H1 (cell line): ENCODE data around the gene SH3GL1. TPM values are rescaled to one million over a fixed set of nuclear protein-coding genes. Genes with fewer than 3 reads are reported as not detected.

Experiments used
- CTCF ChIA-PET: fragments of 300-600 bp; sonication (Branson Sonifier 250); formaldehyde crosslinking; loops from one replicate; lab custom pipeline; 2021; ENCODE audit not compliant: partially characterized antibody; lab: Charles Lee
- POLR2A ChIA-PET: fragments of 300-600 bp; sonication (Branson Sonifier 250); formaldehyde crosslinking; loops from one replicate; lab custom pipeline; 2021; ENCODE audit warnings: inconsistent platforms; ENCODE audit not compliant: partially characterized antibody; lab: Charles Lee
- DNase-seq, 2 experiments: peaks; one replicate each; pipeline versions ENCODE4 v3.0.0 to v3.0.0-alpha.2; 2010 to 2022; ENCODE audit warnings: low spot score in 2 of 2, low read depth in 1 of 2, mixed read lengths in 1 of 2
- FAIRE-seq: peaks from 2 replicates; lab custom pipeline; 2011; peaks lifted over from hg19 to GRCh38; lab: Jason Lieb, UNC
- H2AFZ ChIP-seq: 2 replicates; pipeline ENCODE4 v1.8.1; 2012; ENCODE audit warnings: low read length, inconsistent platforms
- H2AK5ac ChIP-seq: 2 replicates; pipeline ENCODE4 v1.6.1; 2013; ENCODE audit warnings: low read depth, low read length
- H2BK120ac ChIP-seq: replicated peaks from 2 replicates; pipeline ENCODE3; 2013; ENCODE audit warnings: low read depth, low read length, inconsistent platforms
- H2BK12ac ChIP-seq: 2 replicates; pipeline ENCODE4 v1.6.1; 2013; ENCODE audit warnings: low read depth, low read length
- H2BK15ac ChIP-seq: 2 replicates; pipeline ENCODE4 v1.6.1; 2013; ENCODE audit warnings: low read length
- H2BK20ac ChIP-seq: 2 replicates; pipeline ENCODE4 v1.6.1; 2013; ENCODE audit warnings: low read length
- H2BK5ac ChIP-seq: 2 replicates; pipeline ENCODE4 v1.6.1; 2013; ENCODE audit warnings: low read depth, low read length
- H3K14ac ChIP-seq: 2 replicates; pipeline ENCODE4 v1.6.1; 2013; ENCODE audit warnings: inconsistent platforms; ENCODE audit not compliant: insufficient read length
- H3K18ac ChIP-seq: 2 replicates; pipeline ENCODE4 v1.6.1; 2013; ENCODE audit warnings: low read length; ENCODE audit errors: extremely low read depth
- H3K23ac ChIP-seq: 2 replicates; pipeline ENCODE4 v1.6.1; 2013; ENCODE audit warnings: inconsistent platforms; ENCODE audit not compliant: insufficient read length
- H3K23me2 ChIP-seq: 2 replicates; pipeline ENCODE4 v1.6.1; 2013; ENCODE audit warnings: low read depth, low read length
- H3K27ac ChIP-seq: 2 replicates; pipeline ENCODE4 v1.6.1; 2011; ENCODE audit warnings: low read depth, low read length, inconsistent platforms
- H3K27me3 ChIP-seq, 4 experiments: replicated peaks in 1 of 4; 1 replicate in 1 of 4; 2 replicates in 3 of 4; pipeline versions ENCODE4 v1.6.1 to v1.8.1; 2011 to 2013; ENCODE audit warnings: low read length in 3 of 4, mild to moderate bottlenecking in 3 of 4, inconsistent platforms in 2 of 4, mixed read lengths in 2 of 4, moderate library complexity in 1 of 4; ENCODE audit not compliant: control insufficient read depth in 3 of 4, insufficient read depth in 3 of 4; ENCODE audit errors: extremely low read depth in 1 of 4
- H3K36me3 ChIP-seq, 4 experiments: 2 replicates each; pipeline versions ENCODE4 v1.6.1 to v1.8.1; 2011 to 2013; ENCODE audit warnings: mild to moderate bottlenecking in 4 of 4, low read length in 3 of 4, moderate library complexity in 2 of 4, control low read depth in 1 of 4, inconsistent platforms in 1 of 4; ENCODE audit not compliant: insufficient read depth in 4 of 4, control insufficient read depth in 2 of 4
- H3K4ac ChIP-seq: replicated peaks from 2 replicates; pipeline ENCODE3; 2013; ENCODE audit warnings: low read length, low read depth, mixed read lengths, inconsistent platforms; ENCODE audit not compliant: insufficient read length
- H3K4me1 ChIP-seq, 4 experiments: replicated peaks in 1 of 4; 1 replicate in 1 of 4; 2 replicates in 3 of 4; pipeline versions ENCODE4 v1.6.1 to v1.8.1; 2011 to 2013; ENCODE audit warnings: low read length in 3 of 4, inconsistent platforms in 2 of 4, mixed read lengths in 1 of 4; ENCODE audit not compliant: insufficient read depth in 4 of 4, control insufficient read depth in 3 of 4
- H3K4me2 ChIP-seq, 2 experiments: 2 replicates each; pipeline versions ENCODE4 v1.6.1 to v1.8.1; 2011 to 2013; ENCODE audit warnings: low read depth in 2 of 2, low read length in 2 of 2, control low read depth in 1 of 2, inconsistent platforms in 1 of 2, mild to moderate bottlenecking in 1 of 2; ENCODE audit not compliant: insufficient read depth in 1 of 2
- H3K4me3 ChIP-seq, 4 experiments: fragments of 200-600, 300-600 bp in 1 of 4; sonication (generic), shearing (Covaris generic), sonication (Bioruptor Twin) in 1 of 4; 2 replicates each; pipeline versions ENCODE4 v1.5.1 to v1.8.1; 2011 to 2016; ENCODE audit warnings: low read length in 4 of 4, low read depth in 3 of 4, control low read depth in 2 of 4, inconsistent platforms in 2 of 4, mild to moderate bottlenecking in 2 of 4, mixed read lengths in 1 of 4, moderate library complexity in 1 of 4; ENCODE audit not compliant: insufficient read depth in 2 of 4; ENCODE audit errors: extremely low read depth in 1 of 4
- H3K56ac ChIP-seq: replicated peaks from 2 replicates; pipeline ENCODE3; 2013; ENCODE audit warnings: low read depth, mild to moderate bottlenecking, mixed read lengths, low read length, inconsistent platforms; ENCODE audit not compliant: insufficient read length
- H3K79me1 ChIP-seq: 2 replicates; pipeline ENCODE4 v1.6.1; 2013; ENCODE audit warnings: low read depth, low read length, control low read depth
- H3K79me2 ChIP-seq, 2 experiments: 2 replicates each; pipeline versions ENCODE4 v1.6.1 to v1.8.1; 2012 to 2013; ENCODE audit warnings: low read length in 2 of 2, mild to moderate bottlenecking in 2 of 2, inconsistent platforms in 1 of 2; ENCODE audit not compliant: insufficient read depth in 2 of 2, control insufficient read depth in 1 of 2
- H3K9ac ChIP-seq, 4 experiments: replicated peaks in 1 of 4; 1 replicate in 1 of 4; 2 replicates in 3 of 4; pipeline versions ENCODE4 v1.6.1 to v1.8.1; 2011 to 2013; ENCODE audit warnings: low read depth in 3 of 4, low read length in 3 of 4, control low read depth in 2 of 4, mild to moderate bottlenecking in 2 of 4, moderate library complexity in 2 of 4, inconsistent platforms in 1 of 4; ENCODE audit errors: extremely low read depth in 1 of 4
- H3K9me3 ChIP-seq, 2 experiments: 2 replicates each; pipeline versions ENCODE4 v1.6.1 to v1.8.1; 2012 to 2013; ENCODE audit warnings: mild to moderate bottlenecking in 2 of 2, moderate library complexity in 2 of 2, control low read depth in 1 of 2, inconsistent platforms in 1 of 2, low read depth in 1 of 2, low read length in 1 of 2, mixed read lengths in 1 of 2; ENCODE audit not compliant: insufficient read depth in 2 of 2
- H4K20me1 ChIP-seq, 2 experiments: replicated peaks in 1 of 2; 2 replicates each; pipeline versions ENCODE3 to v1.8.1; 2011 to 2013; ENCODE audit warnings: inconsistent platforms in 2 of 2, low read length in 2 of 2, mild to moderate bottlenecking in 1 of 2; ENCODE audit not compliant: insufficient read depth in 2 of 2, control insufficient read depth in 1 of 2
- H4K5ac ChIP-seq: 2 replicates; pipeline ENCODE4 v1.6.1; 2013; ENCODE audit warnings: low read length, low read depth, mixed read lengths, inconsistent platforms; ENCODE audit not compliant: insufficient read length
- H4K8ac ChIP-seq: 2 replicates; pipeline ENCODE4 v1.8.0; 2013; ENCODE audit warnings: mild to moderate bottlenecking, moderate library complexity, low read length, inconsistent platforms; ENCODE audit not compliant: insufficient read depth; ENCODE audit errors: extremely low read depth
- H4K91ac ChIP-seq: replicated peaks from 2 replicates; pipeline ENCODE3; 2013; ENCODE audit warnings: low read length, mixed read lengths, inconsistent platforms; ENCODE audit not compliant: insufficient read length
- GTF2F1 ChIP-seq: IDR thresholded peaks from 2 replicates; pipeline ENCODE4 v1.6.1; 2012; ENCODE audit warnings: low read depth, low read length, improper control_type of control experiment, borderline replicate concordance
- KDM1A ChIP-seq: fragments of 200-600, 300-600 bp; sonication (generic); IDR thresholded peaks from 2 replicates; pipeline ENCODE4 v1.7.1; 2016; ENCODE audit warnings: mild to moderate bottlenecking, low read length, borderline replicate concordance
- SIRT6 ChIP-seq: IDR thresholded peaks from one replicate; pipeline ENCODE4 v1.7.1; 2012; ENCODE audit warnings: low read length, inconsistent platforms
- WGBS, 2 experiments: shearing (Covaris generic) in 1 of 2; methylation state at CpG; one replicate each; pipeline versions ENCODE4 v1.1.6 to v1.1.7; 2013 to 2015; ENCODE audit warnings: low lambda C conversion rate in 2 of 2, mixed read lengths in 2 of 2, inconsistent platforms in 1 of 2, low coverage in 1 of 2, missing lambda C conversion rate in 1 of 2; ENCODE audit not compliant: insufficient replicate concordance in 2 of 2, insufficient coverage in 1 of 2, insufficient read length in 1 of 2; ENCODE audit errors: extremely low coverage in 1 of 2, missing lambda C conversion rate in 1 of 2; 5-methylcytosine and 5-hydroxymethylcytosine counted together
- polyA plus RNA-seq, 7 experiments: library from polyadenylated mRNA; depleted of rRNA in 3 of 7; stranded (reverse) in 5 of 7; unstranded in 2 of 7; fragments of >200 nt in 5 of 7; fragments of 200-250 nt in 2 of 7; gene quantifications; 1 replicate in 5 of 7; 2 replicates in 1 of 7; 4 replicates in 1 of 7; pipeline versions ENCODE4 v1.2.1 to v1.2.3, GENCODE V29; 2011 to 2013; ENCODE audit warnings: missing spikeins in 2 of 7, mixed read lengths in 2 of 7
- total RNA-seq: library from RNA; stranded (reverse); fragmentation: NEBNext Ultra II Directional; extraction: Animal tissue kit (Norgen Biotek cat#: 25700); gene quantifications from 2 replicates; pipeline ENCODE4 v1.2.1, GENCODE V29; 2021

Gene SH3GL1
- total and polyA plus RNA-seq, 2 of the 8 experiments (the other 6 are each of a cell fraction or from before 2014, with no cell fraction given), result 81.5 to 102 TPM

DNA sequence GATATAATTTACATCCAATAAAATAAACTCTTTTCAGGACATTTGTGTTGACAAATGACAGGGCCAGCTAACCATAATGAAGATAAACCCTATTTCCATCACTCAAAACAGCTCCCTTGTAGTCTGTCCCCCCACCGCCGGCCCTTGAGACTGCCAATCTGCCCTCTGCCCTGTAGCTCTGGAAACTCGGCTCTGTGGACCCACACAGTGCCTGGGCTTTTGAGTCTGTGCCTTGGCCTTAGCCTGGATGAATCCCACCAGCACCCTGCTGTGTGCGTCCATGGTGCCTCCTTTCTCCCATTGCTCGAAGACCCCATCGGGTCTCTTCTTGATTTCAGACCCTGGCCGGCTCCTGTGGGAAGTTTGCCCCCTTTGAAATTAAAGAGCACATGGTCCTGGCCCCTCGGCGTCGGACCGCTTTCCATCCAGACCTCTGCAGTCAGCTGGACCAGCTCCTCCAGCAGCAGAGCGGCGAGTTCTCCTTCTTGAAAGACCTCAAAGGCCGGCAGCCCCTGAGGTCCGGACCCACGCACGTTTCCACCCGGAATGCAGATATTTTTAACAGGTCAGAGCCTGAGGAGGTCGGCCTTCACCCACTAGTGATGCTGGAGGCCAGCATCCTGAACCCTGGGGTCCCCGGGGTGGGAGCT is 28.1 kb upstream of the SH3GL1 start:
- H3K27ac ChIP-seq, result no peak overlapping the region
- H2AFZ ChIP-seq, result no peak overlapping the region
- no peak overlapping the region for H3K4me3 ChIP-seq
- no peaks in the 10 kb centered on the region for H3K23me2 ChIP-seq
- FAIRE-seq (no peak), DNase-seq (no peak)
- no peak overlapping the region for H4K91ac ChIP-seq
- H4K5ac ChIP-seq, result no peak overlapping the region
- no peak overlapping the region; the same call in 1 of the 2 replicates for H4K8ac ChIP-seq
- H3K27me3 ChIP-seq, result no peaks in the 10 kb centered on the region
- H3K18ac ChIP-seq, result no peak overlapping the region
- H3K4me2 ChIP-seq, result no peak overlapping the region
- ChIA-PET CTCF (interaction anchor here (1.0 to 1.8 kb wide), 4 partner anchors 18 to 603 kb away, joined by 3 to 6 read pairs (median 4); partner anchors contain the start of gene SH3GL1), POLR2A (interaction anchor here (0.6 to 58.1 kb wide), 3 partner anchors 4 to 176 kb away, joined by 3 to 1590 read pairs (median 1590); partner anchors contain the start of genes CHAF1A, SH3GL1 and UBXN6)
- no peak overlapping the region for H3K9ac ChIP-seq
- no peaks in the 10 kb centered on the region; the same call in none of the 2 replicates for H3K79me1 ChIP-seq
- no peak overlapping the region for H2BK120ac ChIP-seq
- H2BK12ac ChIP-seq, result no peak overlapping the region
- no peak overlapping the region for H3K56ac ChIP-seq
- H2BK20ac ChIP-seq, result no peak overlapping the region
- H2AK5ac ChIP-seq, result no peak overlapping the region
- no peaks in the 10 kb centered on the region for H3K4me1 ChIP-seq
- H2BK15ac ChIP-seq, result no peak overlapping the region
- H3K79me2 ChIP-seq, result 0 out of 4 replicates have a peak, but pooled peaks cover 0 to 3% of the 10 kb centered on the region in 2 experiments
- 92% methylated on average over 20 of the region's 20 CpGs; no CpG with 5 or more reads in 1 of the 2 experiments for WGBS, 2 experiments
- no peaks in the 10 kb centered on the region for H3K9me3 ChIP-seq
- H2BK5ac ChIP-seq, result no peak overlapping the region
- peaks cover 2 to 21% of the 10 kb centered on the region in 2 experiments for H4K20me1 ChIP-seq
- H3K14ac ChIP-seq, result no peak overlapping the region
- TF ChIP-seq KDM1A, result no peak
- TF ChIP-seq SIRT6, result no peak
- no peak for TF ChIP-seq GTF2F1
- H3K4ac ChIP-seq, result no peak overlapping the region
- H3K23ac ChIP-seq, result no peak overlapping the region
- H3K36me3 ChIP-seq, result peaks cover 56 to 85% (median 72%) of the 10 kb centered on the region in 4 experiments
